K562 (cell line): Measurements from ENCODE around the gene GRAMD4. TPM values are rescaled to one million over a fixed set of nuclear protein-coding genes. Genes with fewer than 3 reads are reported as not detected.
"Not testable (repeated sequence)": the region's sequence is repeated elsewhere in the genome, so short reads cannot be mapped to it uniquely, and the experiment has no call there.

ENCODE experiments used
- ATAC-seq: fragments of 200-7000 bp; cut with Tn5 transposase; 3 replicates; pipeline ENCODE4 v1.9.1; 2020; ENCODE audit warnings: moderate library complexity
- BruUV-seq: library from RNA; stranded (reverse); fragments of 400-500 nt; replicated peaks from 2 replicates; lab custom pipeline; 2021; lab: Mats Ljungman, UMichigan
- CTCF ChIA-PET: fragments of 300-600 bp; formaldehyde crosslinking; extraction: SDS; loops from one replicate; lab custom pipeline; 2021; ENCODE audit warnings: low intra/inter-chr PET ratio; lab: Yijun Ruan, JAX
- POLR2A ChIA-PET: fragments of 300-600, 350-650 bp; sonication (Branson Sonifier 250); formaldehyde crosslinking; extraction: SDS; loops from one replicate; lab custom pipeline; 2021; ENCODE audit warnings: antibody characterized with exemption, inconsistent platforms; lab: Yijun Ruan, JAX
- DNase-seq, 4 experiments: peaks; one replicate each; pipeline versions ENCODE4 v3.0.0 to v3.0.0-alpha.2; 2011 to 2018; ENCODE audit warnings: low spot score in 3 of 4, mixed read lengths in 3 of 4; ENCODE audit errors: extremely low read depth in 1 of 4
- FAIRE-seq: peaks from 2 replicates; lab custom pipeline; 2011; peaks lifted over from hg19 to GRCh38; lab: Jason Lieb, UNC
- H2AFZ ChIP-seq: 2 replicates; pipeline ENCODE4 v1.6.0; 2011; ENCODE audit warnings: low read depth, low read length, control low read depth, inconsistent platforms
- H3K27ac ChIP-seq: fragments of 200-600 bp; 3 replicates; pipeline ENCODE4 v1.8.0; 2011; ENCODE audit warnings: low read depth, mild to moderate bottlenecking, control low read depth, inconsistent platforms, low read length, moderate library complexity, mixed read lengths; ENCODE audit errors: extremely low read depth
- H3K27me3 ChIP-seq, 2 experiments: fragments of 300-600 bp in 1 of 2; 2 replicates in 1 of 2; 3 replicates in 1 of 2; pipeline versions ENCODE4 v1.6.0 to v1.8.0; 2011; ENCODE audit warnings: inconsistent platforms in 2 of 2, low read length in 2 of 2, mild to moderate bottlenecking in 1 of 2, mixed read lengths in 1 of 2, moderate library complexity in 1 of 2; ENCODE audit not compliant: control insufficient read depth in 2 of 2, insufficient read depth in 2 of 2
- H3K36me3 ChIP-seq: fragments of 300-600 bp; 3 replicates; pipeline ENCODE4 v1.8.0; 2011; ENCODE audit warnings: mild to moderate bottlenecking, low read length, inconsistent platforms; ENCODE audit not compliant: control insufficient read depth, insufficient read depth
- H3K4me1 ChIP-seq, 2 experiments: fragments of 200-600 bp in 1 of 2; replicated peaks in 1 of 2; 2 replicates in 1 of 2; 3 replicates in 1 of 2; pipeline versions ENCODE4 v1.5.1 to v1.8.0; 2011; ENCODE audit warnings: inconsistent platforms in 2 of 2, low read length in 2 of 2, mild to moderate bottlenecking in 1 of 2, mixed read lengths in 1 of 2, moderate library complexity in 1 of 2; ENCODE audit not compliant: control insufficient read depth in 2 of 2, insufficient read depth in 2 of 2
- H3K4me2 ChIP-seq: 2 replicates; pipeline ENCODE4 v1.6.1; 2011; ENCODE audit warnings: low read length, control low read depth, inconsistent platforms, mixed read lengths; ENCODE audit not compliant: insufficient read depth
- H3K4me3 ChIP-seq: fragments of 200-600 bp; sonication (generic), shearing (Covaris generic); 2 replicates; pipeline ENCODE4 v1.5.1; 2016; ENCODE audit warnings: control low read depth, inconsistent platforms
- H3K79me2 ChIP-seq: fragments of 200-600 bp; 3 replicates; pipeline ENCODE4 v1.8.0; 2011; ENCODE audit warnings: low read length, inconsistent platforms; ENCODE audit not compliant: control insufficient read depth, insufficient read depth
- H3K9ac ChIP-seq, 2 experiments: 2 replicates each; pipeline versions ENCODE4 v1.6.0 to v1.6.1; 2011; ENCODE audit warnings: low read depth in 2 of 2, low read length in 2 of 2, control low read depth in 1 of 2, inconsistent platforms in 1 of 2, mild to moderate bottlenecking in 1 of 2, mixed read lengths in 1 of 2; ENCODE audit not compliant: insufficient read depth in 1 of 2
- H3K9me1 ChIP-seq: one replicate; pipeline ENCODE4 v1.6.0; 2011; ENCODE audit warnings: inconsistent platforms, mild to moderate bottlenecking, low read length, moderate library complexity; ENCODE audit not compliant: control insufficient read depth, insufficient read depth
- H3K9me3 ChIP-seq: replicated peaks from 2 replicates; pipeline ENCODE4 v1.5.1; 2011; ENCODE audit warnings: low read depth, low read length, inconsistent platforms; ENCODE audit not compliant: control insufficient read depth, insufficient read depth
- H4K20me1 ChIP-seq: replicated peaks from 2 replicates; pipeline ENCODE4 v1.6.1; 2011; ENCODE audit warnings: low read length, inconsistent platforms, mixed read lengths; ENCODE audit not compliant: control insufficient read depth, insufficient read depth
- BHLHE40 ChIP-seq: IDR thresholded peaks from 2 replicates; pipeline ENCODE4 v1.6.1; 2011; ENCODE audit warnings: low read length, improper control_type of control experiment
- E2F8 ChIP-seq: fragments of 450-650 bp; IDR thresholded peaks from 2 replicates; pipeline ENCODE4 v1.7.1; 2018; ENCODE audit warnings: mild to moderate bottlenecking, low read depth; ENCODE audit not compliant: partially characterized antibody
- TCF3 ChIP-seq: sonication (generic); formaldehyde crosslinking; IDR thresholded peaks from 2 replicates; pipeline ENCODE4 v1.4.0; 2020; ENCODE audit warnings: mild to moderate bottlenecking, missing genetic modification reagents
- WGBS: fragments of 100-300 bp; shearing (Covaris generic); methylation state at CpG from one replicate; pipeline ENCODE4 v1.1.6; 2016; ENCODE audit warnings: low coverage, mixed read lengths; ENCODE audit not compliant: insufficient coverage; ENCODE audit errors: missing lambda C conversion rate; 5-methylcytosine and 5-hydroxymethylcytosine counted together
- in situ Hi-C: fragments of 300-500 bp; cut with MboI; formaldehyde crosslinking; loops from 4 replicates; pipeline ENCODE4 v1.15.0; 2018; ENCODE audit warnings: inconsistent platforms, mixed read lengths
- intact Hi-C: fragments of 100-400 bp; cut with micrococcal nuclease; formaldehyde crosslinking; loops from 2 replicates; pipeline ENCODE4 v1.14.2; 2022
- polyA plus RNA-seq, 8 experiments: library from polyadenylated mRNA; depleted of rRNA in 4 of 8; stranded (reverse) in 5 of 8; unstranded in 3 of 8; fragments of >200 nt; fragmentation: Nextera tagmentation in 2 of 8; fragmentation: Illumina TruSeq in 1 of 8; extraction: Ambion mirVana in 2 of 8; extraction: Trizol in 1 of 8; gene quantifications; 2 replicates each; pipeline versions ENCODE4 v1.2.1 to v1.2.3, GENCODE V29; 2011 to 2014; ENCODE audit warnings: inconsistent platforms in 1 of 8, missing spikeins in 1 of 8
- total RNA-seq, 7 experiments: library from RNA; depleted of rRNA in 6 of 7; stranded (reverse); fragments of >200 nt in 6 of 7; fragmentation: Illumina TruSeq in 2 of 7; extraction: Trizol in 2 of 7; gene quantifications; 2 replicates each; pipeline versions ENCODE4 v1.2.1 to v1.2.3, GENCODE V29; 2011 to 2021; ENCODE audit warnings: low replicate concordance in 1 of 7
- TF ChIP-seq, protein P1 (sequence below): fragments of 250-450 bp; sonication (Bioruptor Pico); IDR thresholded peaks from 2 replicates; pipeline ENCODE4 v1.5.0; 2021
- TF ChIP-seq, protein P2 (sequence below): IDR thresholded peaks from 3 replicates; pipeline ENCODE4 v1.6.1; 2011; ENCODE audit warnings: borderline replicate concordance, mild to moderate bottlenecking, moderate library complexity; ENCODE audit not compliant: insufficient read length; ENCODE audit errors: extremely low read depth

Gene GRAMD4
- total and polyA plus RNA-seq, 9 of the 15 experiments (the other 6 are each of a cell fraction or from before 2014, with no cell fraction given): 0.18 to 44.8 (median 18.6) TPM

DNA sequence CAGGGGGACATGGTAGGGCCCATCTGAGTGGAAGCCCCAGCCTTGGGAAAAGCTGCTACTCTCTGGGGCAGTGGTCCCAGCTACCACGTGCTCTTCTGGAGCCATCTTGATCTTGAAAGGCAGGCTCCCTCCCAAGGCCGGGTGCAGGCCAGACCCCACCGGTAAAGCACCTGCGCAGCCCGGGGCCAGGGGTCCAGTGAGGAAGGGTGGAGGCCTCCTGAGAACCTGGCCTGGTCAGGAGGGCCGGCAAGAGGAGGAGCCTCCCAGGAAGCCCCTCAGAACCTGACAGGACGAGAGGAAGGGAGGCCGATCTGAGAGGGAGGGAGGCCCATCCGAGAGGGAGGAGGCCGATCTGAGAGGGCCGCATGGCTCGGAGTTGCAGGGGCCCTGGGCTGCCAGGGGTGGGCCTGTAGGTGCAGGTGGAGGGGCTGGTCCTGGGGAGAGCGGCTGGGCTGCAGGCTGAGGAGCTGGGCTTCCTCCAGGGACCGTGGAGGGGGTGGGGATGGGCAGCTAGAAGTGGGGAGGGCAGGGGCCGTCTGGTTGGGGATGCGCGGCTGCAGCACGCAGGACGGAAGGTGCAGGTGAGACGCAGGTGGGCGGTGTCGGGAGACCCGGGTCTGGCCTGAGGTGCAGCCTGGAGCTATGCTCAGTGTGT is 529 bp downstream of the GRAMD4 start (continued):
- TF ChIP-seq, protein P1, sequence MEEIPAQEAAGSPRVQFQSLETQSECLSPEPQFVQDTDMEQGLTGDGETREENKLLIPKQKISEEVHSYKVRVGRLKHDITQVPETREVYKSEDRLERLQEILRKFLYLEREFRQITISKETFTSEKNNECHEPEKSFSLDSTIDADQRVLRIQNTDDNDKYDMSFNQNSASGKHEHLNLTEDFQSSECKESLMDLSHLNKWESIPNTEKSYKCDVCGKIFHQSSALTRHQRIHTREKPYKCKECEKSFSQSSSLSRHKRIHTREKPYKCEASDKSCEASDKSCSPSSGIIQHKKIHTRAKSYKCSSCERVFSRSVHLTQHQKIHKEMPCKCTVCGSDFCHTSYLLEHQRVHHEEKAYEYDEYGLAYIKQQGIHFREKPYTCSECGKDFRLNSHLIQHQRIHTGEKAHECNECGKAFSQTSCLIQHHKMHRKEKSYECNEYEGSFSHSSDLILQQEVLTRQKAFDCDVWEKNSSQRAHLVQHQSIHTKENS (CRISPR knock-in tag): no peak
- no peak for TF ChIP-seq E2F8
- TF ChIP-seq BHLHE40: no peak
- no peak for TF ChIP-seq TCF3 (CRISPR knock-in tag)
- TF ChIP-seq, protein P2, sequence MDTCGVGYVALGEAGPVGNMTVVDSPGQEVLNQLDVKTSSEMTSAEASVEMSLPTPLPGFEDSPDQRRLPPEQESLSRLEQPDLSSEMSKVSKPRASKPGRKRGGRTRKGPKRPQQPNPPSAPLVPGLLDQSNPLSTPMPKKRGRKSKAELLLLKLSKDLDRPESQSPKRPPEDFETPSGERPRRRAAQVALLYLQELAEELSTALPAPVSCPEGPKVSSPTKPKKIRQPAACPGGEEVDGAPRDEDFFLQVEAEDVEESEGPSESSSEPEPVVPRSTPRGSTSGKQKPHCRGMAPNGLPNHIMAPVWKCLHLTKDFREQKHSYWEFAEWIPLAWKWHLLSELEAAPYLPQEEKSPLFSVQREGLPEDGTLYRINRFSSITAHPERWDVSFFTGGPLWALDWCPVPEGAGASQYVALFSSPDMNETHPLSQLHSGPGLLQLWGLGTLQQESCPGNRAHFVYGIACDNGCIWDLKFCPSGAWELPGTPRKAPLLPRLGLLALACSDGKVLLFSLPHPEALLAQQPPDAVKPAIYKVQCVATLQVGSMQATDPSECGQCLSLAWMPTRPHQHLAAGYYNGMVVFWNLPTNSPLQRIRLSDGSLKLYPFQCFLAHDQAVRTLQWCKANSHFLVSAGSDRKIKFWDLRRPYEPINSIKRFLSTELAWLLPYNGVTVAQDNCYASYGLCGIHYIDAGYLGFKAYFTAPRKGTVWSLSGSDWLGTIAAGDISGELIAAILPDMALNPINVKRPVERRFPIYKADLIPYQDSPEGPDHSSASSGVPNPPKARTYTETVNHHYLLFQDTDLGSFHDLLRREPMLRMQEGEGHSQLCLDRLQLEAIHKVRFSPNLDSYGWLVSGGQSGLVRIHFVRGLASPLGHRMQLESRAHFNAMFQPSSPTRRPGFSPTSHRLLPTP: no peak

GRCh38 chr22:46621243-46621930 is 1.2 kb downstream of the GRAMD4 start:
- CTCF ChIA-PET, BruUV-seq, H3K36me3 ChIP-seq, DNase-seq, H3K9ac ChIP-seq, H3K9me3 ChIP-seq, intact Hi-C loops, FAIRE-seq, H3K27me3 ChIP-seq, H3K27ac ChIP-seq, H3K4me3 ChIP-seq, in situ Hi-C loops, H3K4me2 ChIP-seq, ATAC-seq, POLR2A ChIA-PET, H4K20me1 ChIP-seq, H2AFZ ChIP-seq, H3K9me1 ChIP-seq: not testable (repeated sequence)
- Histone ChIP-seq H3K79me2 (peaks cover 56% of the 10 kb centered on the region), H3K4me1 (peaks cover 5 to 58% of the 10 kb centered on the region in 2 experiments; a peak in 4 of 5 replicates)
- WGBS: 93% methylated on average over 7 of the region's 38 CpGs
